NCI-H446 treated with DMSO at 0.1 percent for 48 hours (cell line): Measurements from ENCODE around the gene FLT3LG.
"Not testable (repeated sequence)": the region's sequence is repeated elsewhere in the genome, so short reads cannot be mapped to it uniquely, and the experiment has no call there.

Experiments used
- DNase-seq: peaks from one replicate; lab custom pipeline; 2025; lab: John Stamatoyannopoulos, UW

Gene FLT3LG

GRCh38 chr19:49463960-49464740, 9.9 kb upstream of the FLT3LG start:
- DNase-seq: no peak

GRCh38 chr19:49465371-49465770, 8.6 kb upstream of the FLT3LG start:
- no peak for DNase-seq

- no peak for DNase-seq
Measured at GRCh38 chr19:49468199-49468598, 5.8 kb upstream of the FLT3LG start.

- no peak for DNase-seq
Measured at GRCh38 chr19:49468746-49469447, 5.1 kb upstream of the FLT3LG start.

- DNase-seq: no peak
Measured at GRCh38 chr19:49469828-49470614, 4.0 kb upstream of the FLT3LG start.

GRCh38 chr19:49470615-49470978, 3.4 kb upstream of the FLT3LG start:
- DNase-seq: no peak

GRCh38 chr19:49472936-49473335, 1.1 kb upstream of the FLT3LG start:
- DNase-seq: no peak

GRCh38 chr19:49473501-49473867, 531 bp upstream of the FLT3LG start:
- DNase-seq: not testable (repeated sequence)

- DNase-seq: no peak
Measured at GRCh38 chr19:49474542-49474924, 518 bp downstream of the FLT3LG start.

GRCh38 chr19:49475191-49475917, 1.3 kb downstream of the FLT3LG start:
- no peak for DNase-seq

GRCh38 chr19:49475995-49476880, 2.2 kb downstream of the FLT3LG start:
- DNase-seq: no peak

GRCh38 chr19:49479975-49480628, 6.1 kb downstream of the FLT3LG start:
- no peak for DNase-seq

- no peak for DNase-seq
Measured at GRCh38 chr19:49481020-49481683, 7.1 kb downstream of the FLT3LG start.

GRCh38 chr19:49486232-49486631, 12.2 kb downstream of the FLT3LG start:
- no peak for DNase-seq

GRCh38 chr19:49486710-49487276, 12.8 kb downstream of the FLT3LG start:
- DNase-seq: no peak

- peak; percentile 99 for DNase-seq
Measured at GRCh38 chr19:49487277-49488045, 13.4 kb downstream of the FLT3LG start, which contains the start of gene RPL13A. Gene RPL13A (plus strand): TSS chr19:49487608. CDS start chr19:49487630, 22 bp downstream.

- DNase-seq: no peak
Measured at GRCh38 chr19:49488046-49488862, 14.2 kb downstream of the FLT3LG start.
